GM13976 (cell line): ENCODE data around the gene SEC14L1.
"Not testable (repeated sequence)": the region's sequence is repeated elsewhere in the genome, so short reads cannot be mapped to it uniquely, and the experiment has no call there.

Source experiments
- DNase-seq: peaks from one replicate; pipeline ENCODE4 v3.0.0; 2012; ENCODE audit warnings: low spot score
- in situ Hi-C: fragments of 300-500 bp; cut with MboI; formaldehyde crosslinking; loops from one replicate; pipeline ENCODE4 v1.12.0; 2022; ENCODE audit warnings: low sequenced_read_pairs, mixed read lengths, inconsistent platforms; ENCODE audit not compliant: unreplicated experiment
- TF ChIP-seq, protein P1 (sequence below): IDR thresholded peaks from 2 replicates; pipeline ENCODE4 v1.5.1; 2012; ENCODE audit warnings: borderline replicate concordance, mild to moderate bottlenecking; ENCODE audit not compliant: insufficient read depth; ENCODE audit errors: extremely low read depth, missing control alignments, control extremely low read depth

The SEC14L1 gene

DNA sequence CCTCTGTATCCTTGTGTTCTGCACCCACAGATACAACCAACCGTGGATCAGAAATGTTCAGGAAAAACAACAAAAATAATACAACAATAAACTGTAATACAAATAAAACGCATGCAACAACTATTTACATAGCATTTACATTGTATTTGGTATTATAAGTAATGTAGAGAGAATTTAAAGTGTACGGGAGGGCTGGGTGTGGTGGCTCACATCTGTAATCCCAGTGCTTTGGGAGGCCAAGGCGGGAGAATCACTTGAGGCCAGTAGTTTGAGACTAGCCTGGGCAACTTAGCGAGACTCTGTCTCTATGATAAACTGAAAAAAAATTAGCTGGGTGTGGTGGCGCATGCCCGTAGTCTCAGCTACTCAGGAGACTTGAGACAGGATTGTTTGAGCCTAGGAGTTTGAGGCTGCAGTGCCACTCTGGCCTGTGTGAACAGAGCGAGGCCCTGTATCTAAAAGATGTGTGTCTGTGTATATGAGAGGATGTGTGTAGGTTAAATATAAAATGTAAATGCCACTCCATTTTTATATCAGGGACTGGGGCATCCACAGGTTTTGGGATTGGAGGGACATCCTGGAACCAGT lies 13.3 kb downstream of the SEC14L1 start:
- TF ChIP-seq, protein P1, sequence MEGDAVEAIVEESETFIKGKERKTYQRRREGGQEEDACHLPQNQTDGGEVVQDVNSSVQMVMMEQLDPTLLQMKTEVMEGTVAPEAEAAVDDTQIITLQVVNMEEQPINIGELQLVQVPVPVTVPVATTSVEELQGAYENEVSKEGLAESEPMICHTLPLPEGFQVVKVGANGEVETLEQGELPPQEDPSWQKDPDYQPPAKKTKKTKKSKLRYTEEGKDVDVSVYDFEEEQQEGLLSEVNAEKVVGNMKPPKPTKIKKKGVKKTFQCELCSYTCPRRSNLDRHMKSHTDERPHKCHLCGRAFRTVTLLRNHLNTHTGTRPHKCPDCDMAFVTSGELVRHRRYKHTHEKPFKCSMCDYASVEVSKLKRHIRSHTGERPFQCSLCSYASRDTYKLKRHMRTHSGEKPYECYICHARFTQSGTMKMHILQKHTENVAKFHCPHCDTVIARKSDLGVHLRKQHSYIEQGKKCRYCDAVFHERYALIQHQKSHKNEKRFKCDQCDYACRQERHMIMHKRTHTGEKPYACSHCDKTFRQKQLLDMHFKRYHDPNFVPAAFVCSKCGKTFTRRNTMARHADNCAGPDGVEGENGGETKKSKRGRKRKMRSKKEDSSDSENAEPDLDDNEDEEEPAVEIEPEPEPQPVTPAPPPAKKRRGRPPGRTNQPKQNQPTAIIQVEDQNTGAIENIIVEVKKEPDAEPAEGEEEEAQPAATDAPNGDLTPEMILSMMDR = no peak
- in situ Hi-C loops = no loop called here
- DNase-seq = no peak

DNA sequence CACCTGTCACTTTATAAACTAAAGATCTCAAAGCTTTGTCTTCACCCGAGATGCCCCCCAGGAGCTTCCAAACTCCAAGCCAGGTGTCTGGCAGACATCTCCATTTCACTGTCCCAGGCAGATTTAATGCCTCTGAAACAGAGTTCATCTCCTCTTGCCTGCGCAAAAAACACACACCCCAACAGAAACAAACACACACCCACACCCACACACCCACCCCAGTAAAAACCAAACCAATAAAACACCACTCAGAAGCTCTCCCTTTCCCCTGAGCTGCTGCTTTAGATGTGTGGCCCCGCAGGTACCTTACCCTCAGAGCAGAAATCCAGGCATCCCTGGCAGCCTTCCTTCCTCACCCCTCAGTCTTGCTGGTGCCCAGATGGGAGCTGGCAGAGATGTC lies 14.4 kb downstream of the SEC14L1 start:
- TF ChIP-seq, protein P1 = no peak
- in situ Hi-C loops = no loop called here
- DNase-seq = no peak

DNA sequence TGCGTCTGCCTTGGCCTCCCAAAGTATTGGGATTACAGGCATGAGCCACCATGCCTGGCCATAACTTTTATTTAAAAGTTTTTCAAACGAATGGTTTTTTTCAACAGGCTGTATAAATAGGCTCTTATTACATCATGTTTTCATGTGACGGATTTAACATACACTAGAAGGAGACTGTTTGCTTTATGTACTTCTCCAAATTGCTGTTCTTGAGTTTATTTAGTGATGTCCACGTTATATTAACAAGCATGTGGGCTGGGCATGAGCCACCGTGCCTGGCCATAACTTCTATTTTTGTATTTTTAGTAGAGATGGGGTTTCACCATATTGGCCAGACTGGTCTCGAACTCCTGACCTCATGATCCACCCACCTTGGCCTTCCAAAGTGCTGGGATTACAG lies 17.0 kb downstream of the SEC14L1 start:
- DNase-seq, in situ Hi-C loops: not testable (repeated sequence)

DNA sequence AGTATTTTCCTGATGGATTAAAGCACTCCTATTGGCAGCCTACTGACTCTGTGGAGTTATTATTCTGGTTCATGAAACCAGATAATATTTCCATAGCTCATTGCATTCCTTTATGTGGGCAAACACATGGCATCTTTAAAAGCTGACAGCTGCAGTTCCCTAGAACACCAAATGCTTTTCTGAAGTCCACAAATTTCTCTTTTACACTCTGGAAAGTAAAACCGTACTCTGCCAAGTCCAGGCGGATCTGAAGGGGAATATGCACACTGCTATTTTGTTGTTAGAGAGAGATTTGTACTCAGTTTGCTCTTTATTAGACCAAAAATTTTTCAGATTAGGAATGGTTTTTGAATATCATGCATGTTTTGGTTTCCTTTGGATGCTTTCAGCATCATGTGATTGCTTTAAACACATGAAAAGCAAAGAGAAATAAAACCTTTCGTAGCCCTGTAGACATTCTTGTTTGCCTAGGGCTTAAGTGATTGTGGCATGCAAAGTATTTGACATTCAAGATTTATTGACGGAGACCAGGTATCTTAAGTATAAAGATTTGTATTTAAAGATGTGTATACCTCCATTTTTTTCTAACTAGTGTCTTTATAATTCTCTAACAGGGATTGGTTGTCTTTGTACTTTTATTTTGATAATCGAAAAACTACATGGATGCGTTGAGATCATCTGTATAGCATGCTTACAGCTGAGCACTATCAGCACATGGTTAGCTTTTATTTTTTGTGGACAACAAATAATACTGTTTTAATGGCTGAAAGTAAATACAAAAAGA lies 19.5 kb downstream of the SEC14L1 start:
- in situ Hi-C loops = no loop called here
- TF ChIP-seq, protein P1 = no peak
- DNase-seq = no peak

DNA sequence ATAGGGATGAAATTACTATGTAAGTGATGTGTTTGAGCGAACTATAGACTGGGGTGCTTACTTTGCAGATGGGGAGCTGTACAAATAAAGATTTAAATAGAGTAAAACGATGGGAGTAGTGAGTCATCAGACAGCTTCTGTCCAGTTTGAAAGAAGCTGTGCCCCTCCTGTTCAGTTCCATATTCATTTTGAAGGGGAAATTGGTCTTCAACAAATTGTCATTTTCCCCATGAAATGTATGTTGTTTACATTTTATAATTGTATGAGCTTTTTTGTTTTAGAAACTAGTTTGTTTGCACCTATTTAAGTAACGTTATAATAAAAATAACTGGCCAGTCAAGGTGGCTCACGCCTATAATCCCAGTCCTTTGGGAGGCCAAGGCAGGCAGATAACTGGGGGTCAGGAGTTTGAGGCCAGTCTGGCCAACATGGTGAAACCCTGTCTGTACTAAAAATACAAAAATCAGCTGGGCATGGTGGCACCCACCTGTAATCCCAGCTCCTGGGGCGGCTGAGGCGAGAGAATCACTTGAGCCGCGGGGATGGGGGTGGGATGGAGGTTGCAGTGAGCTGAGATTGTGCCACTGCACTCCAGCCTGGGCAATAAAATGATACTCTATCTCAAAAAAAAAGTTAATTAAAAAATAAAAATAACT lies 20.2 kb downstream of the SEC14L1 start:
- TF ChIP-seq, protein P1 = no peak
- no peak for DNase-seq
- in situ Hi-C loops = no loop called here

DNA sequence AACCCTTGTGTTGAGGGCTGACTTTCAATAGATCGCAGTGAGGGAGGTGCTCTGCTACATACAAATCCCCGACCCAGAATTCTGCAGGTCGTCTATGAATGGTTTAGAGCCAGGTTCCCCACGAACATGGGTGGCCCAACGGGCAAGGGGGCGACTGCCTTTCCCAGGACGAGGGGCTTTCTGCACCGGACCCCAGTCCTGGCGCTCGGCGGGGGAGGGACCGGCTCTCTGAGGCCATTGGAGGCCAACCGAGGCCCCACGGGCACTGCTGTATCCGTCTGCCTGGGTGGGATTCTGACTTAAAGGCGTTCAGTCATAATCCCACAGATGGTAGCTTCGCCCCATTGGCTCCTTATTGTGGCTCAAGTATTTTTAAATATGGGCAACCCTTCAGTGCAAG lies 21.2 kb downstream of the SEC14L1 start:
- in situ Hi-C loops = no loop called here
- no peak for DNase-seq
- TF ChIP-seq, protein P1 = no peak

DNA sequence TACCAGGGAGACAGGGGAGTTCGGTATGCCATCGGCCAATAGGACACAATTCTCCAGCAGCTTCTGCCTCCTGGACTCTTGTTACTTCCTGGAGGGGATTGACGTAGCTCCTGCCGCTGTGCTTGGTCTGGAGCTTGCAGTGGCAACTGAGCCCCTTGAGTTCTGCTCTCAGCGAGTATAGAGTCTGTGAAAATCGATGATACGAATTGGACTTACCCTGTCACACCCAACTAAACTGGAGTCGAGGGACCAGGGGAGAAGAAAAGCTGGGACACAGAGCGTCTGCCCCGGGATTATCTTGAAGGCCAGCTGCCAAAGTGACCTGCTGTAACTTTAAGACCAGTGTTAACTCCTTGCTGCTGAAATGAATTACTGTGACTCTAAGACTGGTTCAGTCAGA lies 22.2 kb downstream of the SEC14L1 start:
- no peak for DNase-seq
- TF ChIP-seq, protein P1 = no peak
- in situ Hi-C loops = no loop called here
